T-helper 1 cell treated with Interleukin-12 subunit alpha and Interleukin-12 subunit beta and Interleukin-4 antibody, amounts not matched to agents 30 ng/mL and 1 ng/mL, for 36 hours (primary cell): ENCODE measurements around the gene IRF9. TPM values are rescaled to one million over a fixed set of nuclear protein-coding genes. Genes with fewer than 3 reads are reported as not detected.

Experiments
- intact Hi-C: fragments of 100-400 bp; cut with micrococcal nuclease; formaldehyde crosslinking; loops from one replicate; pipeline ENCODE4 v1.15.1; 2024
- total RNA-seq: library from RNA; stranded (reverse); gene quantifications from 2 replicates; pipeline ENCODE4 v1.2.3, GENCODE V29; 2022

IRF9 gene
- total RNA-seq, 1 donor from 2014 or later = 304 TPM

DNA sequence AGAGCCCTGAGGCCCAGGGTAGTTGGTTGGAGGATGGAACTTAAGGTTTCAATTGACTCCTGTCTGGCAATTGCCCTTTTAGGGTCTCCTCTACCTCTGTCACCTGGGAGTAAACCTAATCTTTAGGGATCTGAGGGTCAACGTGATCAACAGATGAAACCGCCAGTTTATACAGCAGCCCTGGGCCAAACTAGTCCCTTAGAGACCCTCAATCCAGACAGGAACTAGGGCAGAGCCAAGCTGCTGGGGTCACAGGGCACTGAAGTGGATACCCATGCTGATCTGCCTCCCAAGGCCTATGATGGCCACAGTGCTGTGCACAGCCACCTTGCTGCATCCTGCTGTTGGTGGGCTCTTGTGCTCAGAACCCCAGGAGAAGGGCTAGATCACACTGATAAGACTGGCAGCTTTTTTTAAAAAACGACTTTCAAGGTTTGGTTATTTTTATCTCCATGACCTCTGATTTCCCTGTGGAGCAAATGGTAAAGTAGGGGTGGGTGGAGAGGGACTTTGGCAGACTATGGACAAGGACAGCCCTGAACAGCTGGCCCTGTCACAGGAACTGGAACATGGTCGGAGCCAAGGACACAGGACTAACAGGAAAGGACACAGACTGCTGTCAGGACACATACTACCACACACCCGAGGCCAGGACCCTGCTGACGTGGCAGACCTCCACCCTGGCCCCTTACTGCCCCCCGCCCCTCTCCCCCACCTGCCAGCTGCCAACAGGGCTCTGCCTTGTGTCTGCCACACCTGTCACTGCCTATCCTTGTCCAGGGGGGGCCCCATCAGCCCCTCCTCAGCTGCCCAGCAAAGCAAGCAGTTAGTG is 30.1 kb upstream of the IRF9 start:
- intact Hi-C loops = no loop called here

- intact Hi-C loops = no loop called here
Measured at GRCh38 chr14:24131549-24131966, 29.5 kb upstream of the IRF9 start.

DNA sequence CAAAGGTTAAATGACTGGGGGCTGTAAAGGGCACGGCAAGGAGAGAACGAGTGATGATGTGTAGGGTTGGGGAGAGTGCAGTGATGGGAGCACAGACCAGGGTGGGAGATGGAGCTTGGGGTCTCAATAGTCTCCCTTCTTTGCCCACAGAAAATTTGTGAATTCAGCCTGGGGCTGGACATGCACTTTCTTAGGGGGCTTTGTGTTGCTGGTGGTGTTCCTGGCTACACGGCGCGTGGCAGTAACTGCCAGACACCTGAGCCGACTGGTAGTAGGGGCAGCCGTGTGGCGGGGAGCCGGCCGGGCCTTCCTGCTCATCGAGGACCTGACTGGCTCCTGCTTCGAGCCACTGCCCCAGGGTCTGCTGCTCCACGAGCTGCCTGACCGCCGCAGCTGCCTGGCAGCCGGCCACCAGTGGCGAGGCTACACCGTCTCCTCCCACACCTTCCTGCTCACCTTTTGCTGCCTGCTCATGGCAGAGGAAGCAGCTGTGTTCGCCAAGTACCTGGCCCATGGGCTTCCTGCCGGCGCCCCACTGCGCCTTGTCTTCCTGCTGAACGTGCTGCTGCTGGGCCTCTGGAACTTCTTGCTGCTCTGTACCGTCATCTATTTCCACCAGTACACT is 28.9 kb upstream of the IRF9 start:
- intact Hi-C loops = no loop called here

DNA sequence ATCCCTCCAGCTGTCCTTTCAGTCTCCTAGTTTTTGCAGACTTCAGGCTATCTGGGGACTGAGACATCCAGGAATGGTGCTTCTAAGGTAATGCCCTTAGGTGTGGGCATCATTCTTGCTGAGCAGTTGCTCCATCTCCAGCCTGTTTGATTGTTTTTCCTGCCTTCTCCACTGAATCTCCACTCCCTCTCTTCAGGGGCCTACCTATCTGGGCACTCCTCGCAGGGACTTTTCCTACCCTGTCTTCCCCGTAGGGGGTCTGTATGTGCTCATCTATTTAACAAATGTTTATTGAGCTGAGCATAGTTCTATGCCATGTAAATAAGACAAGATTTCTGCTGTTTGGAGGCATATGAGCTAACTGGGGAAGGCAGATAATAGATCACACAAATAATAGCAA is 28.1 kb upstream of the IRF9 start:
- intact Hi-C loops = no loop called here

DNA sequence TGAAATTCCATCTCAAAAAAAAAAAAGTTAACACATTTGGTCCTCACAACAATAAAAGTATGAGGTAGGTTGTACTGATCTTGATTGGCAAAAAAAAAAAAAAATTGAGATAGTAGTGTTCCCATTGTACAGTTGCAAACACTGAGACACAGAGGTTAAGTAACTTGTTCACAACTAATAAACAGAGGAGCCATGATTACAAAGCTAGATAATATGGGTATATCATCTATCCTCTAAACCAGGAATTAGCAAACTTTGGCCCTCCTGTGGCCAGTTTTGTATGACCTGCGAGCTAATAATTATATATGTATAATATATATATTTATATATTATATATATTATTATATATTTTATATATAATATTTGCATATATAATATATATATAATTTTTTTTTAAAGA is 27.3 kb upstream of the IRF9 start:
- intact Hi-C loops = no loop called here

DNA sequence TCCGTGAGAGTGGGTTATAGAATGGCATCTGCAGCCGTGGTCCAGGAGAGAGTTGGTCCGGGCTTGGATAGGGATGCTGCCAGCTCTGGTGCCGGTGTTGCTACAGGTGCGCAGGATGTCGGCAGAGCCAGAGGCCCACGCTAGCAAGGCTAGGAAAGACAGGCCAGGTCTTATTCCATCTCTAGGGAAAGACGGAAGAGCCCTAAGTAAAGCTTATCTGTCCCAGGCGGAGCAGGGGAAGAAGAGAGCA is 25.6 kb upstream of the IRF9 start:
- intact Hi-C loops = no loop called here

GRCh38 chr14:24135834-24136683 is 25.0 kb upstream of the IRF9 start, which contains the start of gene PSME1:
PSME1 (plus strand) TSS chr14:24136194; CDS start chr14:24136263, 69 bp downstream.
- intact Hi-C loops = loop anchor here (1.0 kb wide), 6 partner anchors 10 to 135 kb away; partner anchors contain the start of genes DCAF11, IPO4, IRF9 and NRL

DNA sequence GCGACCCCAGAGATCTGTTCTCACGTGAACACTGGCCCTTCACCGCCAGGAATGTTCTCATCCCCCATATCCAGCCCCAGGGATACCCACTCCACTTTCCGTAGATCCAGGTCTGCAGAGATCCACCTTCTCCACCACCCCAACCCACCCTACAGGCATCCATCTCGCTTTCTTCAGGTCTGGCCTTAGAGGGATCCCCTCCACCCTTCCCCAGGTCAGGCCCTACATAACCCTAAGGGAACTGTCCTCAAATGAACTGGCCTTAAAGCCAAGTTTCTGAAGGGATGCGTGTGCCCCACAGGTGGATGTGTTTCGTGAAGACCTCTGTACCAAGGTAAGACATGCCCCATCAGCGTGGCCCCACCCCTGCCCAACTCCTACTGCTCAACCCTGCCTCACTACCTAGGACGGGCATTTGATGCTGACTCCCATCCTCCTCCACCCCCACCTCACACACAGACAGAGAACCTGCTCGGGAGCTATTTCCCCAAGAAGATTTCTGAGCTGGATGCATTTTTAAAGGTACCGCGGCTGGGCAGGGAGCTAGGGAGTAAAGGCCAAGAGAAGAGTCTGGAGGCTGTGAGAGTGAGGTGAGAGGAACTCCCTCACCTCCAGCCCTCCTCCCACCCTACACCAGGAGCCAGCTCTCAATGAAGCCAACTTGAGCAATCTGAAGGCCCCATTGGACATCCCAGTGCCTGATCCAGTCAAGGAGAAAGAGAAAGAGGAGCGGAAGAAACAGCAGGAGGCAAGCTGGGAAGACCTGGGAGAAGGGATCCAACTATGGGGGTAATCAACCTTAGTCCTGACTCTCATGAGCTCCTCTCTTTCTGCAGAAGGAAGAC is 24.2 kb upstream of the IRF9 start:
- intact Hi-C loops = loop anchor here (1.0 kb wide), 6 partner anchors 9 to 134 kb away; partner anchors contain the start of genes DCAF11, IPO4, IRF9 and NRL

- intact Hi-C loops = no loop called here
Measured at GRCh38 chr14:24137529-24138395, 23.3 kb upstream of the IRF9 start.

GRCh38 chr14:24138396-24139271 is 22.4 kb upstream of the IRF9 start:
- intact Hi-C loops = no loop called here

DNA sequence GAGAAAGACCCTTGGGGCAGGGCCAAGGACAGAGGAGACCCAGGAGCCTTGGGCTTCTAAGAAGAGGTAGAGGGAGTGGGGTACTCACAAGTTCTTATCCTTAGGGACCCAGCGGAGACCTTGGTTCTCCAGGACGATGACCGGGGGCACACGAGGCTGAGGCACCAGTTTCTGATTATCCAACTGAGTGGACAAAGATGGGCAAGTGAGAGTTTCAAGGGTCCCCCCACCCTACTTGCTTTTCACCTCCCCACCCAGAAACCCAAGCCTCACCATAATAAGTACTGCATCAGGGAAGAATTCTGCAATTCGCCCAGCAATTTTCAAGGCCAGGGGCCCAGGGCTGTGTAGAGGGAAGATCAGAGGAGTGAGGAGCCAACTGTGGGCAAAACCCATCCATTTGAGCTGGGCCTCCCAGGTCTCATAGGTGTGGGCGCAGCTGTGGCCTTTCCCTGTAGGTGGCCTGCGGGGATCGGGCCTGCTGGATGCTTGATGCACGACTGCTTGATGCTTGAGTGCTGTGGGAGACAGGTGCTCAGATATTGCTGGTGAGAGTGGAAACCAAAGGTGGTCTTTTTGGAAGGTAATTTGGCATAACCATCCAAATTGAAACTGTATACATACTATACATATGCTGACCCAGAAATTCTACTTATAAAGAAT is 21.7 kb upstream of the IRF9 start:
- intact Hi-C loops = no loop called here

- intact Hi-C loops = loop anchor here (1.0 to 10.0 kb wide), 13 partner anchors 20 to 1226 kb away; partner anchors contain the start of genes ACIN1, BCL2L2, C14orf119 and CHMP4A
Measured at GRCh38 chr14:24141097-24141880, 19.8 kb upstream of the IRF9 start, which contains the start of gene EMC9. EMC9 (minus strand) TSS chr14:24141591; CDS start chr14:24141304, 287 bp downstream.

DNA sequence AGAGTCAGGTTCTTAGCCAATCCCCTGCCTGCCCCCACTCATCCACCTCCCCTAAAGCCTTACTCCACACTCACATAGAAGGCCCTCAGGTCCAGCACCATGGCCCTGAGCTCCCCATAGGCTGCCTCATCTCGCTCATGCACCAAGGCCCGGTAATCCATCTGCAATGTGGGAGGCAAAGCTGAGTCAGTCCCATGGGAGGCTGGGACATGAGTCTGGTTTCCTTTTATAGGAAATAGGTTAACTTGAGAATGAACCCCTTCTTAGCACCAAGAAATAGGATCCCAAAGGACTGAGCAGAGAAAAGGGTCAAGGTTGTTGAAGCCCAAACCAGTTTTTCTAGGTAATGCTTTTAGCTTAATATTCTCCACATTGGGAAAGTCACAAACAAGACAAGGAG is 17.6 kb upstream of the IRF9 start:
- intact Hi-C loops = loop anchor here (10.0 kb wide), 3 partner anchors 589 to 1229 kb away; partner anchors contain the start of genes BCL2L2, PPP1R3E, RBM23 and THTPA

DNA sequence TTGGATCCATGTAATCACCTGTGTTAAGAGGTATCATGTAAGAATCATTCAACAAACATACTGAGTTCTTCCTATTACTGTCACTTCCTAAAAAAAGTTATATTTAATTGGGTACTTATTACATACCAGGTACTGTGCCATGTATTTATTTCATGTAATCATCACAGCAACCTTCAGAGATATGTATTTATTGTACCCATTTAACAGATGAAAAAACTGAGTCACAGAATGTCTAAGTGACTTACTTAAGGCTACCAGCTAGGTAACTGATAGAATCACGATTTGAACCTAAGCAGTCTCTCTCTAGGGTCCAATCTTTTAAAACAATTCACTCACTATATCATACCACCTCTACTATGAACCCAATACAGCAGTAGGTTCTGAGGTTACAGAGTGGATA is 16.6 kb upstream of the IRF9 start:
- intact Hi-C loops = loop anchor here (10.0 kb wide), 3 partner anchors 590 to 1230 kb away; partner anchors contain the start of genes BCL2L2, PPP1R3E, RBM23 and THTPA

GRCh38 chr14:24145219-24145618 is 15.8 kb upstream of the IRF9 start:
- intact Hi-C loops = loop anchor here (10.0 kb wide), 3 partner anchors 590 to 1230 kb away; partner anchors contain the start of genes BCL2L2, PPP1R3E, RBM23 and THTPA

GRCh38 chr14:24145690-24146452 is 15.2 kb upstream of the IRF9 start:
- intact Hi-C loops = loop anchor here (1.0 to 10.0 kb wide), 10 partner anchors 10 to 1231 kb away; partner anchors contain the start of genes BCL2L2, CHMP4A, DHRS1 and IPO4
